ENCODE measurements around the gene ZDHHC3.
"Not testable (repeated sequence)": the region's sequence is repeated elsewhere in the genome, so short reads cannot be mapped to it uniquely, and the experiment has no call there.

The ZDHHC3 gene

GRCh38 chr3:44995142-44995770 lies 19.3 kb upstream of the ZDHHC3 start:
- DNase-seq (ENCODE audit: low read depth in 2 of 2) = no peak

DNA sequence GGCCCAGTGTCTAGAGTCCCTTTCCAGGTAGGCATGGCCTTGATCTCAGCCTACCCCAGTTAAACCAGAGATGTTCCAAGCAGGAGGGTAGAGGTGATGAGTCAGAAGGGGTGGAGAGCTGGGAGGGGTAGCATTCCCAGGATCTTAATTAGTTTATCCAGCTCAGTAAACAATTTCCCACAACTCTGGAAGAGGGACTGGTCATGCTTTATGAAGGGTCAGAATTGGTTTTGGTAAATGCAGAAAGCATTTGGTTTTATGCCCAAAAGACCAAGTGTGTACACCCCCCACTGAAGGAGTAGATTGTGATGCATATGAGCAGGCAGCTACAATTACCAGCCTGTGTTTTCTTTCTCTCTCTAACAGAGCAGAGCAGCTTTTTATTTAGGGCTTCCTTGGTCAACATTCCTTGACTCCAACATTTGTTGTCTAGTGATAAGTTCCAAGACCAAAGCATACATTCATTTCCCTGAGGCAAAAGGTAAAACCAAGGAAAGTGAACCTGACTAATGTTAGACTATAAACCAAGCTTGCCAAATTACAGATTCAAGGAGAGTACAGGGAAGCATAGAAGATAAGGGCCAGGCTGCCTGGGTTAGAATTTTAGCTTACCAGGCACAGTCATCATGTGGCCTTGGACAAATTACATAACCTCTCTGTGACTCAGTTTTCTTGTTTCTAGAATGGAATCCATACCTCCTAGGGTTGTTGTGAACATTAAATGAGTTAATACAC lies 17.7 kb upstream of the ZDHHC3 start:
- no peak for DNase-seq (ENCODE audit: low read depth in 2 of 2)

GRCh38 chr3:44992555-44993470 lies 16.8 kb upstream of the ZDHHC3 start:
- DNase-seq (ENCODE audit: low read depth in 2 of 2) = no peak

GRCh38 chr3:44991326-44991725 lies 15.4 kb upstream of the ZDHHC3 start:
- DNase-seq (ENCODE audit: low read depth in 2 of 2) = no peak

DNA sequence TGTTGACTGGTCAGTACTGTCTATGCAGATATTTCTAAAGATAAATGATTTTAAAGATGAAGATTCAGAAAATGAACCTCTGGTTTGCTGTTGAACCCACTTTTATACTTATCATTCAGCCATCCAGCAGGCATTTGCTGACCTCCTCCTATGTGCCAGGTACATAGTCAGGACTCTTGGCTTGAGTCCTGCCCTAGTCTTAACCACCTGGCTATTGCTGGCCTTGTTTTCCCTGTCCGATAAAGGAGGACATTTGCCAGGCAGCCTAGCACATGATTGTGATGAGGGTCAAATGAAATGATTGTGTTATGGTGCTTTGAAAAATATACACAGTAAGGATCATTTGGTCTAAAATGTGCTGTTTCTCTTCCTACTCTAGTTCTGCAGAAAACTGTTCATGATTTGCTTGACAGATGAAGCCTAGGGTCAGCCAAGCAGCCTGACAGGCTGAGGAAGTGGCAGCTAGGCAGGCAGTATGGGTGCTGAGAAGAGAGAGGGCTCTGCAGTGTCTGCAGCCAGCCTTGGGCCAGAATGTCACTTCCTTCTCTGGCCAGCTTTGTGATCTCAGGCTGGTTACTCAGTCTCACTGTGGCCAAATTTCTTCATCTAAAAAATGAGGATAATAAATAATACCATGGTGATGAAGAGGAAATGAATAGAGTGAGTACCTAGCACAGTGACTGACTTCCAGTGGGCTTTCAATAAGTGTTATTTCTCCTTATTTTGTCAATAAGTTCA lies 13.8 kb upstream of the ZDHHC3 start:
- no peak for DNase-seq (ENCODE audit: low read depth in 2 of 2)

- no peak for DNase-seq (ENCODE audit: low read depth in 2 of 2)
These were observed 13.2 kb upstream of the ZDHHC3 start for GRCh38 chr3:44989141-44989540.

DNA sequence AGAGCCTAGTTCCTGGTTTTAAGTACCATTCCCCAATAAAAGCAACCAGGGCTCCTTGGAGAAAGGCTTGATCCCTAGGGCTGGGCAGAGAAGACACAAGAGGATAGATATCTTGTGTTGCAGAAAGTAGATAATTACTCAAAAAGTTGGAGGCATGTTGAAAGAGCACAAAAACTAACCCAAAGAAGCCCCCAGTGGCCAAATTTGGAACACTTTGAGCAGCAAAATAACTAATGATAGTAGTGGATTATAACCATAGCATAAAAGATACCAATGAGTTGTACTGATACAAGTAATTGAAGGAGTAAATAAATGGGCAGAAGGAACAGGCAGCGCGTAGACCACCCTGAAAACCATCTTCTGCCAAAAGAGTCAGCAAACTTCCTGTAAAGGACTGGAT lies 12.1 kb upstream of the ZDHHC3 start:
- DNase-seq (ENCODE audit: low read depth in 2 of 2) = no peak

DNA sequence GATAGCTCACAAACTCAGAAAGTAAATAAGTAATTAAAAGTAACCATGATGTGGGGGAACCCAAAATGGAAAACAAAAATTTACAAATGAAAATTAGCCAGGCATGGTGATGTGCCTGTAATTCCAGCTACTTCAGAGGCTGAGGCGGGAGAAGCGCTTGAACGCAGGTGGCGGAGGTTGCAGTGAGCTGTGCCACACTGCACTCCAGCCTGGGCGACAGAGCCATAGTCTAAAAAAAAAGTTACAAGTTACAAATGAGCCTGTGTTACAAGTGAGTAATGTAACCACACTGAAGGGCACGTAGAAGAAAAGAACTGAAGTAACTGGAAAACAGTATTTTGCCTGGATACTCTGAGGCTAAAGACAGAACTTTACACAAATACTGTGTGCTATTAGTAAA lies 11.4 kb upstream of the ZDHHC3 start:
- DNase-seq (ENCODE audit: low read depth in 2 of 2) = no peak

- not testable (repeated sequence) for DNase-seq (ENCODE audit: low read depth in 2 of 2)
These were observed 10.4 kb upstream of the ZDHHC3 start for GRCh38 chr3:44986330-44986729.

DNA sequence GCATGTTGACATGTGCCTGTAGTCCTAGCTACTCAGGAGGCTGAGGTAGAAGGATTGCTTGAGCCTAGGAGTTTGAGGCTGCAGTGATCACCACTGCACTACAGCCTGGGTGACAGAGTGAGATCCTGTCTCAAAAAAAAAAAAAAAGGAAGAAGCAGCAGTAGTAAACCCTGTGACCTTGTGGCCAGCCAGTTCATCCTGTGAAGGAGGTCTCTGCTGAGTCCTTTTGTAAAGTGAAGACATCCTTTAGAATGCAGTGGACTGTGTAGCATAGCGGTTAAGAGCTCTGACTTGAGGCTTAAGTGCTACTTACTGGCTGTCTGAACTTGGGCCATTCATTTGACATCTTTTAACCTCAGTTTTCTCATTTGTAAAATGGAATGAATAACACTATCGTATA lies 8.4 kb upstream of the ZDHHC3 start:
- no peak for DNase-seq (ENCODE audit: low read depth in 2 of 2)

- DNase-seq (ENCODE audit: low read depth in 2 of 2) = no peak
These were observed 7.5 kb upstream of the ZDHHC3 start for GRCh38 chr3:44983484-44983941.

- no peak for DNase-seq (ENCODE audit: low read depth in 2 of 2)
These were observed 6.8 kb upstream of the ZDHHC3 start for GRCh38 chr3:44982817-44983216.

GRCh38 chr3:44981751-44982150 lies 5.8 kb upstream of the ZDHHC3 start:
- no peak for DNase-seq (ENCODE audit: low read depth in 2 of 2)

GRCh38 chr3:44981220-44981619 lies 5.2 kb upstream of the ZDHHC3 start:
- no peak for DNase-seq (ENCODE audit: low read depth in 2 of 2)

- no peak for DNase-seq (ENCODE audit: low read depth in 2 of 2)
These were observed 1.6 kb downstream of the ZDHHC3 start for GRCh38 chr3:44974416-44974815.

DNA sequence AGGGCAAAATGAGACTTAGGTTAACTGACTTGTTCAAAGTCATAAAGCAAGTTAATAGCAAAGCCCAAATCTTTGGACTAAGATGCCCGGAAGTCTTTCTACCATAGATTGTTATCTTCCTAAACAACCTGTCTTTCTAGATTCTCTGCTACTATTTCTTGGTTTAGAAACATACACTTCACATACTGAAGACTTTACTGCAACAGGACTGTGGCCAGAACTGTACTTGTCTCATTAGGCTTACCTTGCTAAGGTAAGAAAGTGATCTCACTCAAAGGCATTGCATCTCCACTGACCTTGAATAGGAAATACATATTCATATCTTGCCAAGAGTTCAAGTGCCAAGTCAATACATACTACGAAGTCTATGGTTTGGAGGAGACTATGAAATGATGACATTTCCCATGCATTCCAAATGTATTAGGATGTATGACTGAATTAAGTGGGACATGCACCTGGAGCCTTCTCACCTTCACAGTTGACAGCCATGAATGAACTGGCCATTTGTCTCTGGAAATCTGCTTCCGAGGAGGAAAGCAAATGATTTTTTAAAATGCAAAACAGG lies 5.0 kb downstream of the ZDHHC3 start:
- no peak for DNase-seq (ENCODE audit: low read depth in 2 of 2)

DNA sequence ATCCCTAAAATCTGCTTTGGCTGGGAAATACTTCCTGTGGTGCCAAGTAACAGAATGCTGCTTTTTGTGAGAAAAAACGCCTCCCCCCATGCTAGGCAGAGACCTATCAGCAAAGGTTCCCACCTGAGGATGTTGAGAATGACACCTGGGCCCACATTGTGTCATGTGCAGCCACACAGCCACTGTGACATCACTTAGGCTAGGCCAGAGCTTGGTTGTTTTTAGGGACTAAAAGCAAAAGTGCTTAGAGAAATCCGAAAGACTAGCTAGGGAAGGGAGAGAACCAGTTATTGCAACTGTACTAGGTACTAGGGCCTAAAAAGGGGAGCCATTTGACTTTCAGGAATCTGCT lies 6.2 kb downstream of the ZDHHC3 start:
- DNase-seq (ENCODE audit: low read depth in 2 of 2) = no peak

DNA sequence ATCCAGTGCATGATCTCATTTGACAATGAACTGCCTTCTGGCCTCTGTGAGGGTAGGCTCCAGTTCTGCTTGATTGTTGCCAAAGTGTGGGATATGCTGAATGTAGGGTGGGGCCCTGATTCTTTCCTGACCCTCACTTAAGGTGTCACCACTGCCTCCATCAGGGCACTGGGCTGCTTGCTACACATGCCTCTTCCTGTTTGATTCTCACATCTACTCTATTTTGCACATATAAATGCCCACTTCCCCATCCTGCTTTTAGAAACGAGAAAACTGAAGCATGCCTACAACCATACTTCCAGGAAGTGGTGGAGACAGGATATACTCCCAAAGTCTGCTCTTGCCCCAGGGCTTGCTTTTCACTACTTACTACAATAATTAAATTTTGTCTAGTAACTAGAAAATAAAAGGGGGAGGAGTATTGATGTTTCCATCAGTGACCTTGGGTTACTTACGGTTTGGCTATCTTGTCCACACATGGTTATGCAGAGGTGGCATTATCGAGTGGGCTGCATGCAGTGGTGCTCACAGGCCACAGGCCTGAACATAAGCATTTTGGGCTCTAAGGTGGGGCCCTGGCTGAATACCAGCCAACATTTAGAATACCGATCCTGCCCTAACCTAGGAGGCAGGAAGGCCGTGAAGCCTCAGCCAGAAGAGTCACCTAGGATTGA lies 6.7 kb downstream of the ZDHHC3 start:
- no peak for DNase-seq (ENCODE audit: low read depth in 2 of 2)

DNA sequence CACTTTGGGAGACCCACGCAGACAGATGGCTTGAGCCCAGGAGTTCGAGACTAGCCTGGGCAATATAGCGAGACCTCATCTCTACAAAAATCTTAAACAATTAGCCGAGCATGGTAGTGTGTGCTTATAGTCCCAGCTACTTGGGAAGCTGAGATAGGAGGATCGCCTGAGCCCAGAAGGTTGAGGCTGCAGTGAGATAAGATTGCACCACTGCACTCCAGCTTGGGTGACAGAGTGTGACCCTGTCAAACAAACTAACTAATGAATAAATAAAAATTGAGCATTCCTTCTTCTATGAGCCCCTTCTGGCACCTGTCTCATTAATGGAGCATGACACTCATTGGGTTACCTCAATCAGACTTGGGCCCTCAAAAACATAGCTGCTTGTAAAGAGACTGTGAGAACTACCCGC lies 7.5 kb downstream of the ZDHHC3 start:
- no peak for DNase-seq (ENCODE audit: low read depth in 2 of 2)

DNA sequence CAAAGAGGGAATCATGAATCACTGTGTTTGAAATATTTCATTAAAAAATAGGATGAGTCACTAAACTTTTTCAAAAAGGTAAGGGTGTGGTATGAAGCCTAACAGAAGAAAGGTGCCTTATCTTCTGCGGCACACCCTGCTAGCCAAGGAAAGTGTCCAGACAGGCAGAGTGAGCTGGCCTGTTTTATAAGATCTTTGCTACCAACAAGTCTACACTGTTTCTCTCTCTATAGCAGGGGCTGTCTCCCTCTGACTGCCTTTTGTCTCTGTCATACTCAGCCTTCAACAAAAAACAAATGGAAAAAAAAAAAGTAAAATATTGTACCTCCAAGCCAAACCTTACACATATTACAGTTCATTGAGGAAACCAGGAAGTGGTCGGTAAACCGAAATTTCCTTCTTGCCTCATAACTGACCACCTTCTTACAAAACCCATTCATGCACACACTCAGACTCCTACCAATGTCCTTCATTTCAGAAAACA lies 9.1 kb downstream of the ZDHHC3 start:
- no peak for DNase-seq (ENCODE audit: low read depth in 2 of 2)

DNA sequence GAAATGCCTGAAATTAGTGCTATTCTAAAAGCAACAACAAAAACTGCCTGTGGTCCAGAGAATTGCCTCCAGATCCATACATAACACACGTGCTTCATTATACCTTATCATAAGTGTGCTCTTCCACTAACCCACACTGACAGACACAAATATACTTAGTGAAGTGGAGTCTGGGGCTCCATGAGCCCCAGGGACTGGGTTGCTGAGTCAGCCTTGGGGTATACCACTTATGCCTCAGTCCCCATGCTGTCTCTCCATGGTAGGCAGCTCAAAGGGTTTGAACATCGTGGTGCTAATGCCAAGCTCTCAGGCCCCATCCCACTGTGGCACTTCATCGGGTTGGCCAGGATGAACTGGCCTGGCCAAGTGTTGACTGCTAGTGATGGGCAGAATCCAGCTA lies 10.8 kb downstream of the ZDHHC3 start:
- no peak for DNase-seq (ENCODE audit: low read depth in 2 of 2)
